ENCODE measurements around the gene RBM4. TPM values are rescaled to one million over a fixed set of nuclear protein-coding genes. Genes with fewer than 3 reads are reported as not detected.

Gene RBM4
- total RNA-seq, 1 donor from 2014 or later, result 105 TPM

DNA sequence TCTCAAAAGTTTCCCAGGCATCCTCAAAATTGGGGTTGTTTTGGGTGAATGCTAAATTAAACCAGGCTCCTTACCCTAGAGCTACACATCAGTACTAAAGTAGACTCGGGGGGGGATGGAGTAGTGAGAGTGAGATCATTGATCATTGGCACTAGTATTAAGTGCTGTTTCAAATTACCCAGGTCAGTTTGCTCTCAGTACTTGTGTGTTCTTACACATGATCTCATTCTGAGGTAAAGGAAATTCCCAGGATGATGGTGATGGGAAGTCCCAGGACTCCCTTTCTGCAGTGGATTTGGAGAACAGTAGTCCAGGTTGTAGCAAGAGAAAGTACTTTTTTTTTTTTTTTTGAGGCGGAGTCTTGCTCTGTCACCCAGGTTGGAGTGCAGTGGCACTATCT, 12.5 kb downstream of the RBM4 start:
- DNase-seq (ENCODE audit: low read depth in 2 of 2), result peak in 1 of 2 donors; percentile 25

DNA sequence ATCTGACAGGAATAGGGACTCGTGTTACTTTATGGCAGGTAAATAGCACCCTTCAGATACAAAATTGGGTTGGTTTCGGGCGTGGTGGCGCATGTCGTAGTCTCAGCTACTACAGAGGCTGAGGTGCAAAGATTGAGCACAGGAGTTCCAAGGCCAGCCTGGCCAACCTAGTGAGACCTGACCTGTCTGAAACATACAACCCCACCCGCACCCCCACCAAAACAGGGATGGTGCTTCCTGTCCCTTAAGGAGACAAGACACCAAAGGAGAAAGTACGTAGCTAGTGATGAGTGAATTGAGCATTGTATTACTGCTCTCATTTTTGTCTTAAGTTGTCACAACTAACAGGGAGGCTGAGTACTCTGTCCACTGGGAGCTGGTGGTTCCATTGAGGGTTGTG, 14.1 kb downstream of the RBM4 start:
- DNase-seq (ENCODE audit: low read depth in 2 of 2), result no peak

DNA sequence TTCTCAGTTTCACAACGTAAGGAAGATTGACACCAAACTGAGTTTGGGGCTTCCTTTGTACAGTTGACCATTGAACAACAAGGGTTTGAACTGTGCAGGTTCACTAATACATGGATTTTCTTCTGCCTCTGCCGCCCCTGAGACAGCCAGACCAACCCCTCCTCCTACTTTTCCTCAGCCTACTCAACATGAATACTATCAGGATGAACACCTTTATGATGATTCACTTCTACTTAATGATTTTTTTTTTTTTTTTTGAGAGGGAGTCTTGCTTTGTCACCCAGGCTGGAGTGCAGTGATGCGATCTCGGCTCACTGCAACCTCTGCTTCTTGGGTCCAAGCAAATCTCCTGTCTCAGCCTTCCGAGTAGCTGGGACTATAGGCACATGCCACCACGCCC, 14.6 kb downstream of the RBM4 start:
- DNase-seq (ENCODE audit: low read depth in 2 of 2), result no peak

DNA sequence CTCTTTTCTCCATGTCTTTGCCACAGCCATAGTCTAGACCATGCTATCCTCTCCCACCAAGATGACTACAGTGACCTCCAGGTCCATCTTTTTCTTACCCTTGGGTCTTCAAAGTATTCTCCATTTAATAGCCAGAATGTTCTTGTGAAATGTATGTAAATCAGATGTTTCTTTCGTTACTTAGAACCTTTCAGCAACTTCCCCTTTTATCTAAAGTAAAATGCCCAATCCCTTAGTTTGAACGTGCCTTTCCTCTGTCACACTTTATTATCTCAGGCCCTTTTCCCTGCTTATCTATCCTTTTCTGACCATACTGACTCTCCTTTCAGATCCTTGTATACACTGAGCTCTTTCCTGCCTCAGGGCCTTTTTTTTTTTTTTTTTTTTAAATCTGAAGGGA, 21.3 kb downstream of the RBM4 start:
- no peak for DNase-seq (ENCODE audit: low read depth in 2 of 2)

DNA sequence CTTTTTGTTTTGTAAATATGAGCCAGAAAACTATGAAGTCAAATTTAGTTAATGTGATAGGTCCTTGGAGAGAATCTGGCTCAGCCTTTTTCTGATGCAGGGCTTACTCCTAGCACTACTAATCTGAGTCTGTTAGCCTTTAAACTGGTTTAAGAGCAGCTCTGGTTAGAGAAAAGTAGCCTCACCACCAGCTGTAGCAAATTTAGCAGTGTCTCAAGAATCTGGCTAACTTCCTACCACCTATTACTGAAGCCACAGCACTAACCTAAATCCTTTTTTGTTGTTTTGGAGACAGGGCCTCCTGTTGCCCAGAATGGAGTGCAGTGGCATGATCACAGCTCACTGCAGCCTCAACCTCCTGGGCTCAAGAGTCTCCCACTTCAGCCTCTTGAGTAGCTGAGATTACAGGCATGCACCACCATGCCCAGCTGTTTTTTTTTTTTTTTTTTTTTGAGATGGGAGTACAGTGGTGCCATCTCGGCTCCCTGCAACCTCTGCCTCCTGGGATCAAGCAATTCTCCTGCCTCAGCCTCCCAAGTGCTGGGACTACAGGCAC, 25.3 kb downstream of the RBM4 start:
- DNase-seq (ENCODE audit: low read depth in 2 of 2), result no peak

DNA sequence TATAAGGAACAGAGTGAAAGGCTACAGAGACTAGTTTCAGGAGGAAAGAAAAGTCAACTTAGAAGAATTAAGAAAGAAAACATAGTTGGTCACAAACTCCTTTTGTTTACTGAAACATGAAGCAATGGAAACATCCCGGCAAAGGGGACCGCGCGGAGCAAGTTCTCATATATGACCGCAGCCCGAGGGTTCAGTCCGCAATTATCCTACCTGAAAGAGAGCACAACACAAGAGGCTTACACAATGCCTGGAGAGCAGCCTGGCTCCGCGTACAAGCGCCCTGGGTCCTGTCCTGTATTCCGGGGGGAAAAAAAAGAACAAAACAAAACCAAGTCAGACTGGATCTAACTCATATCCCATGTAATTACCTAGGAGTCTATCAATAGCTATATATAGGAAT, 26.9 kb downstream of the RBM4 start:
- DNase-seq (ENCODE audit: low read depth in 2 of 2), result no peak

DNA sequence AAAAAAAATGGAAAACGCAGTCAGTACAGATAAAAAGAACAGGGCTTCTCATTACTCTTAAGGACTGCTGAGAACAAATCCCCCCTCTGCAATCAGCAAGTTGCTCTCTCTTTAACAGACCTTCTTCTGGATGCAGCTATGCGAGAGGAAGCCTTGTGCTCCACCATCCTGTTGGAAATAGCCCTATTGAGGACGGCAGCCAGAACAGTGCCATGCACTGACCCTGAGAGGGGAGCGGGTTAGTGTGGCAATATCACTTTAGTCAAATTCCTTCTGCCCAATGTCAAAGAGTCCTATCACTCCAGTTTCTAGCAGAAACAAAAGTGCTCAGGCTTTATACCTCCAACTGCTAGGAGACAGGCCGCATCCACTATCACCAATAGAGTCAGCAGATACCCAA, 32.3 kb downstream of the RBM4 start:
- no peak for DNase-seq (ENCODE audit: low read depth in 2 of 2)

DNA sequence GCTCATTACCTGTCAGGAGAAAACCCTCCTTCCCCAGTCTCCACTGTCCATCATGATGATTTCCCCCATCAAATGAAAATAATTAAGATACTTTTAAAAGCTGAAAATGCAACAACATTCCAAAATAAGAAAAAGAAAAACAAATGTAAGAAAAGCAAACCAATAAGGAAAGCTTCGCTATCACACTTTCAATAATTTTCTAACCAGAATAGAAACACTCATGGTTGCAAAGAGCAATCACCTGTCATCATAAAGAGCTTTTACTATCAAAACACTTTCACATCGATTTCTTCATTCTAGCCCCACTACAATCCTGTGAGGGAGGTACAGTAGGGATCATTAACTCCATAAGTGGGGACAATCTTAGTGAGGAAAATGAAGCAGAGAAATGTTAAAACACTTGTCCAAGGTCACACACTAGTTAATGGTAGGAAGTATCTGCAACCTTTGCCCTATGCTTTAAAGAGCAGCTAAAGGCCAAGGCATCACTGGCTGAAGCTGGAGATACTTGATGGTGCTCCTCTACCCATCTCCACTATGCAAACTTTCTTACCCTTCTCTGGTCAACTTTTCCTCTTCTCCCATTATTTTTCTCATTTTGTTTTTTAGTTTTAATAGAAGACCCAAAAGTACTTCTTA, 36.6 kb downstream of the RBM4 start:
- DNase-seq (ENCODE audit: low read depth in 2 of 2), result no peak

DNA sequence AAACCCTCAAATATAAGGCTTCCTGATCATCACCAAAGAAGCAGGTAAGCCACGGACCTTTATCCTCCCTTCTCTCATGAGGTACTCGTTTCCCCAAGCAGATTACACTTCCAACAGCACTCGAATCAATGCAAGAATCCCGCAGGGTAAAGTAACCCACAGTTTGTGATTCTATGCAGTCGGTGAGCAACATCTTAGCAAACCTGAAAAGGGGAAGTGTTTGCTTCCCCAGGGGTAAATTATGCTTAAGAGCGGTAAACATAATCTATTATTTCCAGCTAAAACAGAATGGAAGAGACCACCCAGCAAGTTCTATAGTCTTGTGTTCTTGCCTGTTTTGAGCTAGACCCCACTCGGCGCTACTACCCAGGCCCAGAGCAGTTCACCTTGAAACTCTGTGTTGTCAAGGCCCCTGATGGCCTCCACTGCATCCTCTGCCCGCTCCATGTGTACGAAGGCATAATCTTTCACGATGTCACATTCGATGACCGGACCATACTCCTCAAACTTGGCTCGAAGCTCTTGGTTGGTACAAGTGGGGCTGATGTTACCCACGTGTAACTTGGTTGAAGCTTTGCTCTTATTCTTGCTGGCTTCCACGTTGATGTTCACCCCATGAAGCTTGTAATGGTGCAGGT, 37.9 kb downstream of the RBM4 start:
- no peak for DNase-seq (ENCODE audit: low read depth in 2 of 2)

DNA sequence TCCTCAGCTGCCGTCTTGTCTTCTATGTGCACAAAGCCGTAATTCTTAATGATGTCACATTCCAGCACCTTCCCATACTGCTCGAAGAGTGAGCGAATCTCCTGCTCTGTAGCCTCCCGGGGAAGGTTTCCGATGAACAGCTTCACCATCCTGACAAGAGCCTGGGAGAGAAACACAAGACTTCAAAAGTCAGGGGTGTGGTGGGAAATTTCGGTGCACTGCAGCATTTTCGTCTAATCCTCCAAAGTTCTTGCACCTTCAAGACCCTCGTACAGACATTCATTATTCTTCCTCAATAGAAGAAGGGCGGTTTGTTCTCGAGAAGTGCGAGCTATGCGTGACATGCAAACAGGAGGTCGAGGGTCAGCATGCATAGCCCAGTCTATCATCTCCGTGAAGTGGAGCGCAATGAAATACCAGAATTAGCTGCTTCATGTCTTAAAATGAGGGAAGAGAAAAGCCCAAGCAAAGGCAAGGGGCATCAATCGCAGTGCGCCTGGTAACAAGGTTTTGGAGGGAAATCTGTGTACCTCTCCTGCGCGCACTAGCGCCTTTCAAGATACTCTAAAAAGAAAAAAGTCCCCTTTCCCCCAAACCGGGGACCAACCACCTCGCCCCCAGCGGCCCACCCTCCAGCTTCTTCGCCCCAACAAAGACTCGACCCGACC, 38.6 kb downstream of the RBM4 start:
- DNase-seq (ENCODE audit: low read depth in 2 of 2), result peak in 1 of 2 donors; percentile 22

DNA sequence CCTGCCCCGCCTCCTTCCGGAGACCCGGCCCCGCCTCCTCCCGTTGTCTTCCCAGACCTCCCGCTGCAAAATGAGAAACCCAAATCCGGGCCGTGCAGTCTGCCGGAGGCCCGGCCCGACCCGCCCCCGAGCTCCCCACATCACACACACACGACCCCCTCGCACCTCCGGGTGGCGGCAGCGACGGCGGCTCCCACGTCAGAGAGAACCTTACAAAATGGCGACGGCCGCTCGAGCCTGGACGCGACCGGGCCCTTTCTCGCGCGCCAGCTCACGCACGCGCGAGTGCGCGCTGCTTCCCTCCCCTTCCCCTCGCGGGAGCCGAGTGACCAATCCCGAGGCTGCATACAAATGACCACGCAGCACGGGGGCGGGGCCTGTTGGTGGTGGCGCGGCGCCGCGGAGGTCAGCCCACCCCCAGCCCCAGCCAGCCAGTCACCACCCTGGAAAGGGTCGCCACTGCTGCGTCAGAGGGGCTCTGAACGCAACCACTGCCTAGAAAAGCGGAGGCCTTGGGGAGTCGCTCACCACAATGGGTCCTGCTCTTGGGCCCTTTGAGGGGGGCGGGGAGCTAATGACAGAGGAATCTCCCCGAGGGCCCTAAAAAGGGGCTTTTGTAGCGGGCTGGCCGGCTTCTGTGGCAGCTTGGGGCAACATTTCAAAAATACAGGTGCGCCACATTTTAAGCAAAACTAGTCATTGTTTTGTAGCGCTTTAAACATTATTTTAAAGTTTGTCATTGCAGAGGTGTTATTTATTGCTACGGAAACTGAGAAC, 39.3 kb downstream of the RBM4 start, which contains the start of gene RBM4B:
TSS of gene RBM4B (minus strand) at position 289 of the 777 bp plus-strand sequence. CDS start 808 bp downstream, outside the sequence.
- peak; percentile 96 to 98 for DNase-seq (ENCODE audit: low read depth in 2 of 2)

DNA sequence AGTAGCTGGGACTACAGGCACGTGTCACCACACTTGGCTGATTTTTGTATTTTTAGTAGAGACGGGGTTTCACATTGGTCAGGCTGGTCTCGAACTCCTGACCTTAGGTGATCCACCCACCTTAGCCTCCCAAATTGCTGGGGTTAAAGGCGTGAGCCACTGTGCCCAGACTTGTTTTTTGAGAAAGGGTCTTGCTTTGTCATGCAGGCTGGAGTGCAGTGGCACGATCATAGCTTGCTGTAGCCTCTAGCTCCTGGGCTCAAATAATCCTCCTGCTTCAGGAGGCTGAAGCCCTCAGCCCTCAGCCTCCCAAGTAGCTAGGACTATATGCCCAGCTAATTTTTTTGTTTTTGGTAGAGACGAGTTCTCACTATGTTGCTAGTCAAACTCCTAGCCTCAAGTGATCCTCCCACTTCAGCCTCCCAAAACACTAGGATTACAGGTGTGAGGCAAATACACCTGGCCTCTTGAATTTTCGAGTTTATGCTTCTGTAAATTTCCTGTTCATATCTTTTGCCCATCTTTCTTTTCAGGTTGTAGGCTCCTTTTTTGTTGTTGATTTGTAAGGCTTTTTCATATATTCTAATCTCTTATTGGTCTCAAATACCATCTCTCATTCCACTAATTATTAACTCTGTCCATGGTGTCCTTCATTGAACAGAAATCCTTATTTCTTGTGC, 42.6 kb downstream of the RBM4 start:
- DNase-seq (ENCODE audit: low read depth in 2 of 2), result no peak

DNA sequence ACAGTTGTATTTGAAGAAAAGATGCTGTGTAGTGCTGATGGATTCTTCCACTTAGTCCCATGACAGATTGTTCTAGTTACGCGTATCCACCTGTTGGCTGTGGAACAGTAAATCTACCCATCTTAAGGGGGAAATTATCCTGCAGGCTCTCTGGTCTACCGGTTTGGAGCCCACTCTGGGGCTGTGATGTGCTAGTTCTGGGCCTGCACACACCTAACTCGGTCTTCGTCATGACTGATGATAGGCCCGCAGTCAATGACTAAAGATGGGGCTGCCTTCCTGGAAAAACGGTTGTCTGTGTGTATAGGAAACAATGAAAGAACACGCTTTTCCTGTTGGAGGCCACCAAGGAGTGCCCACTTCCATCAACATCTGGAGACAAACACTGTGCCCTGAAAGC, 45.4 kb downstream of the RBM4 start:
- DNase-seq (ENCODE audit: low read depth in 2 of 2), result no peak

DNA sequence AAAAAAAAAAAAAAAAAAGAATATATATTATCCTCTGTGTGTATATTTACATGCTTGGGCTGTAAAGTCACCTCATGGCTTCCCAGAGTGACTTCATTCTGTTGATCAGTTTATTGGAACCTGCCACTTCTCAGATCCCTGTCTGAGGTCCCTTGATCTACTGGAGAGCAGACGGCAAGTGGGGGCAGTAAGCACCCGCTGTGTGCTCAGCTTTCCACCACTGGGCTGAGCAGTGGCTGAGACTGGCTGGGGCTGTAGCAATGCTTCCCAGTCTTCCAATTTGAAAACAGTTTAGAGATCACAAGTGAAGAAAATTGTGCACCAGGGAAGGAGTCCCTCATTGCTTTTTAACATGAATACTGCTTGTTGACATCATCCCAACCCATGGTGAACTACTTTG, 46.1 kb downstream of the RBM4 start:
- no peak for DNase-seq (ENCODE audit: low read depth in 2 of 2)

DNA sequence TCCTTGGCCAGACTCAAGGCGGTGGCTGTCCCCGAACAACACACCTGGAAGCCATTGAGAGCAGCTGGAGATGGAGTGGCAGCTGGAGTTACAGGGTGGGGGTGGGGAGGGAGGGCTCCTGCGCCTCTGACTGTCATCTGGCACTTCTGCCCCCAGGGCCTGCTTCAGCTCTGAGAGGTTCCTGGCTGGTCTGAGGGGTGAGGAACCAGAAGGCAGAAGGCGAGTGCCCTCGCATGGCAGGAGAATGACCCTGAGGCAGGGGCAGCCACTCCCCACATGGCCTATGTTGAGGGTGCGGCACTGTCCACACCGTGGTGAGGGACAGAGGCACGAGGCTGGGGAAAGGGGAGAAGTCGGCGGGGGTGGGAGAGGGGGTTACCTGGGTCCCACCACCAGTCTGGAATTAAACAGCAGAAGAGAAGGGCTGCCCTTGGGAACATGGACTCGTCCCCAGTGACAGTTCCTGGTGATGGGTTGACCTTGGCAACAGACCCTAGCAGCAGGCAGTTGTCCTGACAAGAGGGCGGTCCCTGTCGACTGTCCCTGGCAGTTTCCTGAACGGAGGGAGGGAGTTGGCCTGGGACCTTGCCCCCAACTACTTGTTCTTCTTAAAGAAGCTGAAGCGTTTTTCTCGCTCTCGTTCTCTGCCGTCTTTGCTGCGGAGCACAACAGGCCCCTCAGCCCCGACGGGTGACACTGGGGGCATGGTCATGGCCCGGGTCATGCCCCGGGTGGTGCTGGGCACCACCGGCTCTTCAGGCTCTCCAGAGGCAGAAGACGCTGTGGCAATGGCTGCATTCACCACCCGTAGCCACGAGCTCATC, 47.0 kb downstream of the RBM4 start:
- DNase-seq (ENCODE audit: low read depth in 2 of 2), result no peak

DNA sequence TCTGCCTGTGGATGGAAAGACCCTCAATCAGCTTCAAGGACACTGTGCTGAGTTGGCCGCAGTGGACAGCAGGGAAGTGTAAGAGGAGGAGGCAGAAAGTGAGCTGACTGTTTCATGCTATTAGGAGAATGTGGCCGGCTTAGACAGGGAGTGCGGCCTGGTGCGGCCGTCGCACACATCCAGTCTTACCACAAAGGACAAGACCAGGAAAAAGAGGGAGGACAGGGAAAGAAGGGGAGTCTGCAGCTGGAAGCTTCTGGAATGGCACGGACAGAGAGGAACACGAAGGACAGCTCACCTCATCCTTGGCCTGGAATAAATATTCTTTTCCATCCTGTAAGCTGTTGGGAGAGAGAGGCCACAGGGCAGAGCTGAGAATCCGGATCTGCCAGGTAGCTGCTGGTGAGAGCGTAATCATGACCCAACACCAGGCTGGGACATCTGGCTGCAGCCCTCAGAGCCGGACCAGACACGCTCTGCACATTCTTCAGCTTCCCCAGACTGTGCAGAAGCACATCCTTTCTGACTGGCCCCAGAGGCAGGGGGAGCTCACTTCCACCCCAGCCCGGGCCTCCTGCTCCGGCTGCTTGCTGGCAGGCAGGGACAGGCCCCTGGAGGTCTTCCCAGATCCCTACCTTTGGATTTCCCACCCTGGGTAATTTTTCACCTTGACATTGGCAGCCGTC, 47.7 kb downstream of the RBM4 start:
- DNase-seq (ENCODE audit: low read depth in 2 of 2), result no peak

DNA sequence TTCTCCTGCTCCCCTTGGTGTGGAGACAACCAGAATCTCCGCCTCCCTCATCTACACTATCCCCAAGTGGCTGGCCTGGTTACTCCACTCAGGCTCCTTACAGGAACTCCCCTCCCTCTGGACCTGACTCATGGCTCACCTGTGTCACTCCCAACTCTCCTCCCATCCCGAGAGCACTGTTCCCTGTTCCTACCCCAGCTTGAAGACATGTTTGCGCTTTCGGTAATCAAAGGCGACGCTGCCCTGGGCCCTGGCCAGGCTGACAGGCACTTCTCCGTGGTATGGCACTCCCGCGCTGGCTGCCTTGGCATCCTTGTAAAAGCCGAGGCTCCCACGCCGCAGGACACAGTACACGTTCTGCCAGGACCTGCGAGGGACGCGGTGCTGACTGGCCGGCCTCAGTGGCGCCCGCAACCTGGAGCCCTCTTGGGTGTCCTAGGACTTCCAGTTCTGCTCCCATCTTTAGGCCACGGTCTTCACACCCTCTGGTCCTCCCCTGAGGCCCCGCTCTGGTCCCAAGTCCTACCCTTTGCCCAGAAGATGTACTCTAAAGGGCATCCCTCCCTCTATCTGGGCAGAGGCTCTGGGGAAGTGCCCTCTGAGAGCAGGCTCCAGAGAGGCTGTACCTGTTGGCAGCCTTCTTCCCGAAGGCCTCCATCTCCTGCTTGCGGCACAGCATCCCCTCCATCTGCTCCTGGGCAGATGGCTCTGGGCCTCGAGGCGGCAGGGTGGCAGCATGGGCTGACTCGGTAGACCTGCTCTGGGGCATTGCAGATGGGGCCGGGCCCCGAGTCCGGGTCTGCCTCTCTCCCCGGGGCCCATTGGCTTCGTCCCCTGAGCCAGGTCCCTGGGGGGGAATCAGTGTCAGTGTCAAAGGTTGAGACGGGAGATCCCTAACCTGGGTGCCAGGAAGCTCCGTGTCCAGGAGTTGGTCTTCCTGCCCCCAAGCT, 48.6 kb downstream of the RBM4 start:
- DNase-seq (ENCODE audit: low read depth in 2 of 2), result no peak

DNA sequence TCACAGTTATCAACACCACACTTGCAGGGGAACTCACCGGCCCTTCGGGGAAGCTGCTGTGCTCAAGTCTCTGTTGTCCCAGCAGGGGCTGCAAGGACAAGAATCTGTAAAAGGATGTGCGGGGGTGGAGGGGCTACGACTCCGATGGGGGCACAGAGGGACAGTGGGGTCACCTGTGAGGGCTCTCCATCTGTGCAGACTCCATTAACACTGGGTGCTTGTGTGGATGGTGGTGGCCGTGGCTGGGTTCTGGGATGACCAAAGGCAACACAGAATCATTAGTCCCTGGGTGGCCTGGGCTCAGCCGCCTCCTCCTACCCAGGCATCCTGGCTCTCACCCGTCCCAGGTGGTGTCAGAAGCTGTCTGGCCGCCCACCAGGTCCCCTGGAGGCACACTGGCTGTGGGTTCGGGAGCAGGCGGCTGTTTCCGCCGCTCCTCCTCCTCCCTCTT, 49.4 kb downstream of the RBM4 start:
- DNase-seq (ENCODE audit: low read depth in 2 of 2), result no peak

Data from lung microvascular endothelial cell (primary cell).